Activated B cell treated with CpG ODN at 0.5 μM for 24 hours (primary cell): Measurements from ENCODE around the gene HDAC10. TPM values are rescaled to one million over a fixed set of nuclear protein-coding genes. Genes with fewer than 3 reads are reported as not detected.

Experiments
- ATAC-seq: fragments of 200-7000 bp; cut with Tn5 transposase; one replicate; pipeline ENCODE4 v1.10.0; 2021; ENCODE audit warnings: low read depth, mild to moderate bottlenecking, moderate library complexity
- CTCF ChIA-PET: fragments of 350-600 bp; sonication (Branson Sonifier 250); formaldehyde crosslinking; loops from one replicate; lab custom pipeline; 2021; ENCODE audit warnings: antibody characterized with exemption; lab: Charles Lee
- POLR2A ChIA-PET: fragments of 350-600 bp; sonication (Branson Sonifier 250); formaldehyde crosslinking; loops from one replicate; lab custom pipeline; 2021; ENCODE audit warnings: antibody characterized with exemption; lab: Charles Lee
- DNase-seq: peaks from one replicate; pipeline ENCODE4 v3.0.0; 2022
- H3K27ac Mint-ChIP-seq: one replicate; pipeline ENCODE4 v1.8.0; 2020; ENCODE audit warnings: mixed read lengths
- H3K27me3 Mint-ChIP-seq: one replicate; pipeline ENCODE4 v1.8.0; 2021; ENCODE audit warnings: mixed read lengths
- H3K36me3 Mint-ChIP-seq: one replicate; pipeline ENCODE4 v1.8.0; 2021; ENCODE audit warnings: low read depth, mixed read lengths
- H3K4me1 Mint-ChIP-seq: one replicate; pipeline ENCODE4 v1.8.0; 2021; ENCODE audit warnings: mixed read lengths
- H3K4me3 Mint-ChIP-seq: one replicate; pipeline ENCODE4 v1.8.0; 2020; ENCODE audit warnings: mild to moderate bottlenecking, mixed read lengths
- H3K9me3 Mint-ChIP-seq: one replicate; pipeline ENCODE4 v1.8.0; 2020; ENCODE audit warnings: mixed read lengths
- CTCF ChIP-seq: fragments of 200-600 bp; IDR thresholded peaks from one replicate; pipeline ENCODE4 v1.8.0; 2022; ENCODE audit warnings: antibody characterized with exemption, mild to moderate bottlenecking
- intact Hi-C: fragments of 100-400 bp; cut with micrococcal nuclease; formaldehyde crosslinking; loops from one replicate; pipeline ENCODE4 v1.15.1; 2024
- total RNA-seq: library from RNA; stranded (reverse); gene quantifications from 2 replicates; pipeline ENCODE4 v1.2.3, GENCODE V29; 2022

Gene HDAC10
- total RNA-seq, 1 donor from 2014 or later, result 68.2 TPM

- H3K9me3 Mint-ChIP-seq, result no peaks in the 10 kb centered on the region
- H3K27me3 Mint-ChIP-seq, result no peaks in the 10 kb centered on the region
- CTCF ChIA-PET, result no interaction called here
- no peak for ATAC-seq
- peaks cover 74% of the 10 kb centered on the region for H3K36me3 Mint-ChIP-seq
- no peak overlapping the region for H3K27ac Mint-ChIP-seq
- TF ChIP-seq CTCF, result no peak
- no peaks in the 10 kb centered on the region for H3K4me1 Mint-ChIP-seq
- POLR2A ChIA-PET, result no interaction called here
- intact Hi-C loops, result no loop called here
- H3K4me3 Mint-ChIP-seq, result no peak overlapping the region
- DNase-seq, result no peak
Measured at GRCh38 chr22:50218996-50219727, 31.9 kb downstream of the HDAC10 start.

- H3K4me1 Mint-ChIP-seq, result no peaks in the 10 kb centered on the region
- TF ChIP-seq CTCF, result no peak
Measured at GRCh38 chr22:50218153-50218995, 32.7 kb downstream of the HDAC10 start.

GRCh38 chr22:50217543-50218152 is 33.4 kb downstream of the HDAC10 start:
- ATAC-seq (peak; percentile 8), DNase-seq (no peak)
- Mint-ChIP-seq H3K4me3 (no peak overlapping the region), H3K27ac (no peak overlapping the region), H3K4me1 (no peaks in the 10 kb centered on the region), H3K36me3 (peaks cover 75% of the 10 kb centered on the region), H3K9me3 (no peaks in the 10 kb centered on the region), H3K27me3 (no peaks in the 10 kb centered on the region)
- intact Hi-C loops, result no loop called here
- ChIA-PET POLR2A (interaction anchor here (0.7 to 0.8 kb wide), 2 partner anchors 26 to 27 kb away, joined by 3 read pairs; no protein-coding TSS in a partner anchor), CTCF (no interaction called here)
- TF ChIP-seq CTCF, result no peak

More at GRCh38 chr22:50218153-50218995, 32.7 kb downstream of the HDAC10 start:
- ChIA-PET CTCF (no interaction called here), POLR2A (interaction anchor here (0.8 kb wide), 1 partner anchor 26 kb away, joined by 3 read pairs; no protein-coding TSS in a partner anchor)
- DNase-seq (no peak), ATAC-seq (no peak)
- intact Hi-C loops, result no loop called here
- Mint-ChIP-seq H3K27ac (no peak overlapping the region), H3K27me3 (no peaks in the 10 kb centered on the region), H3K9me3 (no peaks in the 10 kb centered on the region), H3K4me3 (no peak overlapping the region), H3K36me3 (peaks cover 75% of the 10 kb centered on the region)

GRCh38 chr22:50216684-50217520 is 34.2 kb downstream of the HDAC10 start:
- no peak for ATAC-seq
- H3K4me1 Mint-ChIP-seq, result no peaks in the 10 kb centered on the region
- no peaks in the 10 kb centered on the region for H3K9me3 Mint-ChIP-seq
- intact Hi-C loops, result no loop called here
- DNase-seq, result no peak
- H3K36me3 Mint-ChIP-seq, result peaks cover 75% of the 10 kb centered on the region
- H3K27ac Mint-ChIP-seq, result no peak overlapping the region
- H3K27me3 Mint-ChIP-seq, result no peaks in the 10 kb centered on the region
- POLR2A ChIA-PET, result interaction anchor here (0.7 kb wide), 1 partner anchor 26 kb away, joined by 3 read pairs; no protein-coding TSS in a partner anchor
- CTCF ChIA-PET, result interaction anchor here (1.2 kb wide), 1 partner anchor 68 kb away, joined by 3 read pairs; no protein-coding TSS in a partner anchor
- no peak overlapping the region for H3K4me3 Mint-ChIP-seq
- no peak for TF ChIP-seq CTCF
